ENCODE data around the gene CHD3.

Gene CHD3

GRCh38 chr17:7943291-7943690 is 54.7 kb downstream of the CHD3 start:
- no peak for TF ChIP-seq CTCF (IDR thresholded peaks at IDR 0.05)

GRCh38 chr17:7944326-7944725 is 55.7 kb downstream of the CHD3 start:
- no peak for TF ChIP-seq CTCF (IDR thresholded peaks at IDR 0.05)

- TF ChIP-seq CTCF (IDR thresholded peaks at IDR 0.05) = no peak
Measured at GRCh38 chr17:7945651-7946050, 57.1 kb downstream of the CHD3 start.

- no peak for TF ChIP-seq CTCF (IDR thresholded peaks at IDR 0.05)
Measured at GRCh38 chr17:7946441-7946840, 57.9 kb downstream of the CHD3 start.

- TF ChIP-seq CTCF (IDR thresholded peaks at IDR 0.05) = no peak
Measured at GRCh38 chr17:7947651-7948050, 59.1 kb downstream of the CHD3 start.

- no peak for TF ChIP-seq CTCF (IDR thresholded peaks at IDR 0.05)
Measured at GRCh38 chr17:7950578-7950977, 62.0 kb downstream of the CHD3 start.

GRCh38 chr17:7951143-7951792 is 62.7 kb downstream of the CHD3 start:
- no peak for TF ChIP-seq CTCF (IDR thresholded peaks at IDR 0.05)
